ENCODE results near the gene HOXD13.

The HOXD13 gene

GRCh38 chr2:176131848-176132158 lies 39.3 kb downstream of the HOXD13 start:
- peaks cover 10% of the 10 kb centered on the region for H3K27me3 ChIP-seq (ENCODE audit: insufficient read depth, low read length, poor library complexity)
- TF ChIP-seq CTCF (IDR thresholded peaks at IDR 0.05; ENCODE audit: borderline replicate concordance, extremely low read depth, low read length, poor library complexity, severe bottlenecking) (no peak), EZH2 (IDR thresholded peaks at IDR 0.05; ENCODE audit: borderline replicate concordance, low read depth, low read length, severe bottlenecking) (no peak)
- H4K20me1 ChIP-seq (ENCODE audit: insufficient read depth, low read length) = no peaks in the 10 kb centered on the region
- no peak overlapping the region for H3K9ac ChIP-seq (ENCODE audit: low read depth, low read length)
- H3K9me3 ChIP-seq (ENCODE audit: insufficient read depth, low read length, severe bottlenecking) = no peaks in the 10 kb centered on the region
- no peak overlapping the region for H3K4me2 ChIP-seq (ENCODE audit: insufficient read depth, low read length)
- DNase-seq = no peak
- no peaks in the 10 kb centered on the region for H3K36me3 ChIP-seq (ENCODE audit: insufficient read depth, low read length)
- no peaks in the 10 kb centered on the region for H3K79me2 ChIP-seq (ENCODE audit: insufficient read depth, low read length)
- H3K4me1 ChIP-seq (ENCODE audit: insufficient read depth, low read length) = peaks cover 4% of the 10 kb centered on the region; the same call in 1 of the 2 replicates
- no peak for ATAC-seq (ENCODE audit: insufficient read depth, low read depth)
- no peak overlapping the region for H2AFZ ChIP-seq (ENCODE audit: low read depth, low read length)
- no peak overlapping the region for H3K4me3 ChIP-seq (ENCODE audit: low read depth in 1 of 2, low read length in 2 of 2)
- no peak overlapping the region for H3K27ac ChIP-seq (ENCODE audit: low read length)

GRCh38 chr2:176132205-176133171 lies 40.0 kb downstream of the HOXD13 start:
- no peak overlapping the region for H3K27ac ChIP-seq (ENCODE audit: low read length)
- TF ChIP-seq EZH2 (IDR thresholded peaks at IDR 0.05; ENCODE audit: borderline replicate concordance, low read depth, low read length, severe bottlenecking) (no peak), CTCF (IDR thresholded peaks at IDR 0.05; ENCODE audit: borderline replicate concordance, extremely low read depth, low read length, poor library complexity, severe bottlenecking) (no peak)
- no peak overlapping the region for H3K4me2 ChIP-seq (ENCODE audit: insufficient read depth, low read length)
- H3K4me1 ChIP-seq (ENCODE audit: insufficient read depth, low read length) = no peaks in the 10 kb centered on the region
- no peak overlapping the region for H3K9ac ChIP-seq (ENCODE audit: low read depth, low read length)
- H3K36me3 ChIP-seq (ENCODE audit: insufficient read depth, low read length) = no peaks in the 10 kb centered on the region
- no peak for ATAC-seq (ENCODE audit: insufficient read depth, low read depth)
- no peaks in the 10 kb centered on the region for H4K20me1 ChIP-seq (ENCODE audit: insufficient read depth, low read length)
- no peaks in the 10 kb centered on the region for H3K79me2 ChIP-seq (ENCODE audit: insufficient read depth, low read length)
- DNase-seq = no peak
- H3K27me3 ChIP-seq (ENCODE audit: insufficient read depth, low read length, poor library complexity) = peaks cover 10% of the 10 kb centered on the region
- no peak overlapping the region for H2AFZ ChIP-seq (ENCODE audit: low read depth, low read length)
- no peaks in the 10 kb centered on the region for H3K9me3 ChIP-seq (ENCODE audit: insufficient read depth, low read length, severe bottlenecking)
- no peak overlapping the region for H3K4me3 ChIP-seq (ENCODE audit: low read depth in 1 of 2, low read length in 2 of 2)

GRCh38 chr2:176133389-176133788 lies 40.9 kb downstream of the HOXD13 start:
- Histone ChIP-seq H2AFZ (ENCODE audit: low read depth, low read length) (no peak overlapping the region), H3K9ac (ENCODE audit: low read depth, low read length) (no peak overlapping the region), H3K36me3 (ENCODE audit: insufficient read depth, low read length) (no peaks in the 10 kb centered on the region), H4K20me1 (ENCODE audit: insufficient read depth, low read length) (no peaks in the 10 kb centered on the region), H3K4me1 (ENCODE audit: insufficient read depth, low read length) (no peaks in the 10 kb centered on the region), H3K9me3 (ENCODE audit: insufficient read depth, low read length, severe bottlenecking) (no peaks in the 10 kb centered on the region), H3K27ac (ENCODE audit: low read length) (no peak overlapping the region), H3K4me2 (ENCODE audit: insufficient read depth, low read length) (no peak overlapping the region), H3K4me3 (ENCODE audit: low read depth in 1 of 2, low read length in 2 of 2) (no peak overlapping the region), H3K79me2 (ENCODE audit: insufficient read depth, low read length) (no peaks in the 10 kb centered on the region), H3K27me3 (ENCODE audit: insufficient read depth, low read length, poor library complexity) (peaks cover 10% of the 10 kb centered on the region)
- no peak for ATAC-seq (ENCODE audit: insufficient read depth, low read depth)
- no peak for DNase-seq
- TF ChIP-seq EZH2 (IDR thresholded peaks at IDR 0.05; ENCODE audit: borderline replicate concordance, low read depth, low read length, severe bottlenecking) (no peak), CTCF (IDR thresholded peaks at IDR 0.05; ENCODE audit: borderline replicate concordance, extremely low read depth, low read length, poor library complexity, severe bottlenecking) (no peak)

All from DND-41 (cell line).